HFF-Myc (cell line): ENCODE results near the gene TAOK1.

Source experiments
- DNase-seq: peaks from one replicate; pipeline ENCODE4 v3.0.0-alpha.2; 2011; ENCODE audit warnings: low read depth; ENCODE audit errors: extremely low read depth
- H3K4me3 ChIP-seq: replicated peaks from 2 replicates; pipeline ENCODE4 v1.5.1; 2011; ENCODE audit warnings: low read depth, mild to moderate bottlenecking, control low read depth, low read length
- CTCF ChIP-seq: IDR thresholded peaks from 2 replicates; pipeline ENCODE4 v1.5.1; 2012; ENCODE audit warnings: mild to moderate bottlenecking, low read depth, low read length, control low read depth; ENCODE audit errors: missing control alignments

Gene TAOK1

GRCh38 chr17:29586676-29587469, 196.7 kb downstream of the TAOK1 start:
- H3K4me3 ChIP-seq = peak overlapping the region; percentile 89
- no peak for TF ChIP-seq CTCF
- no peak for DNase-seq

- no peak for DNase-seq
- TF ChIP-seq CTCF = no peak
- H3K4me3 ChIP-seq = peak overlapping the region; percentile 89
Observed at GRCh38 chr17:29587591-29587990, 197.4 kb downstream of the TAOK1 start.

GRCh38 chr17:29588017-29588561, 197.9 kb downstream of the TAOK1 start:
- H3K4me3 ChIP-seq = peak overlapping the region; percentile 89
- TF ChIP-seq CTCF = no peak
- DNase-seq = no peak

- TF ChIP-seq CTCF = no peak
- H3K4me3 ChIP-seq = peak overlapping the region; percentile 89
- no peak for DNase-seq
Observed at GRCh38 chr17:29588562-29589411, 198.6 kb downstream of the TAOK1 start.

- no peak for DNase-seq
- TF ChIP-seq CTCF = no peak
- H3K4me3 ChIP-seq = peak within 1 kb of the TSS; percentile 89
Observed at GRCh38 chr17:29589524-29590410, 199.6 kb downstream of the TAOK1 start, which contains the start of gene GIT1. Gene GIT1, minus strand, starts transcription at chr17:29589648. Its CDS starts 270 bp downstream, at chr17:29589378.

GRCh38 chr17:29590411-29591145, 200.4 kb downstream of the TAOK1 start:
- DNase-seq = no peak
- peak overlapping the region; percentile 43 for H3K4me3 ChIP-seq
- no peak for TF ChIP-seq CTCF
